Cardiac muscle cell (in vitro differentiated cells and primary cell): ENCODE results near the gene FLRT1. TPM values are rescaled to one million over a fixed set of nuclear protein-coding genes. Genes with fewer than 3 reads are reported as not detected.

Source experiments
- DNase-seq, 2 donors: peaks; one replicate each; pipeline versions ENCODE4 v3.0.0 to v3.0.0-alpha.2; 2010 to 2017; ENCODE audit warnings: low read depth in 1 of 2, low spot score in 1 of 2
- H3K27ac ChIP-seq: fragments of 200-600 bp; sonication (generic); 2 replicates; pipeline ENCODE4 v1.5.1; 2016
- H3K27me3 ChIP-seq: fragments of 200-600 bp; sonication (generic); 2 replicates; pipeline ENCODE4 v1.6.0; 2016; ENCODE audit warnings: control low read depth
- H3K36me3 ChIP-seq: fragments of 200-600 bp; sonication (generic); 2 replicates; pipeline ENCODE4 v1.5.1; 2016; ENCODE audit warnings: control low read depth
- H3K4me1 ChIP-seq: fragments of 200-600 bp; sonication (generic); 2 replicates; pipeline ENCODE4 v1.8.1; 2017; ENCODE audit warnings: low read depth, mild to moderate bottlenecking, mixed run types
- H3K4me3 ChIP-seq: fragments of 200-600 bp; sonication (generic); 2 replicates; pipeline ENCODE4 v1.5.1; 2016; ENCODE audit warnings: mild to moderate bottlenecking
- H3K9me3 ChIP-seq: fragments of 200-600 bp; sonication (generic); 2 replicates; pipeline ENCODE4 v1.5.1; 2017; ENCODE audit warnings: low read depth, mild to moderate bottlenecking, control low read depth
- polyA plus RNA-seq: library from polyadenylated mRNA; unstranded; fragments of >200 nt; fragmentation: Nextera tagmentation; extraction: Ambion mirVana; gene quantifications from 2 replicates; pipeline ENCODE4 v1.2.1, GENCODE V29; 2016
- total RNA-seq: library from RNA; depleted of rRNA; stranded (reverse); fragments of >200 nt; gene quantifications from 2 replicates; pipeline ENCODE4 v1.2.3, GENCODE V29; 2016
- TF ChIP-seq, protein P1 (sequence below): IDR thresholded peaks from 2 replicates; pipeline ENCODE4 v1.5.1; 2012; ENCODE audit warnings: low read depth, mild to moderate bottlenecking, low read length

The FLRT1 gene
- total and polyA plus RNA-seq, 2 experiments from 2014 or later: 0.69 to 2.9 TPM

DNA sequence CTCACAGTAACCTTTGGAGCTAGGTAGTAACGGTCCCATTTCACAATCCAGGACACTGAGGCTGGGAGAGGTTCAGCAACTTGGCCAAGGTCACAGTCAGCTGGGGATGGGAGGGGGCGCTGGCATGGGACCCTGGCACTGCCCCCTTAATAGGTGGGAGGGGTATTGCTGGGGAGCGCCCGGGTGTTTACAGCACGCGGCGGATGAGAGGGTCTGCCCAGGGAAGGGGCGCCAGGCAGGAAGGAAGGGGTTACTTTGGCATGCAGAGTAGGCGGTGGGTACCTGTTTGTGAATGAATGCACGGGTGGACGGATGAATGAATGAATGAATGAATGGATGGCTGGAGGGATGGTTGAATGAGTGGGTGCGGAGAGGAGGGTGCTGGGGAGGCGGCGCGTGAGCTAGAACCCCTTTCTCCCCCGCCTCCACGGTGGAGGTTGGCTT lies 628 bp upstream of the FLRT1 start:
- Histone ChIP-seq H3K27ac (no peak overlapping the region), H3K27me3 (peaks cover 63% of the 10 kb centered on the region), H3K4me3 (peak overlapping the region; percentile 17), H3K4me1 (peaks cover 10% of the 10 kb centered on the region), H3K36me3 (no peaks in the 10 kb centered on the region), H3K9me3 (no peaks in the 10 kb centered on the region)
- DNase-seq: no peak
- TF ChIP-seq, protein P1, sequence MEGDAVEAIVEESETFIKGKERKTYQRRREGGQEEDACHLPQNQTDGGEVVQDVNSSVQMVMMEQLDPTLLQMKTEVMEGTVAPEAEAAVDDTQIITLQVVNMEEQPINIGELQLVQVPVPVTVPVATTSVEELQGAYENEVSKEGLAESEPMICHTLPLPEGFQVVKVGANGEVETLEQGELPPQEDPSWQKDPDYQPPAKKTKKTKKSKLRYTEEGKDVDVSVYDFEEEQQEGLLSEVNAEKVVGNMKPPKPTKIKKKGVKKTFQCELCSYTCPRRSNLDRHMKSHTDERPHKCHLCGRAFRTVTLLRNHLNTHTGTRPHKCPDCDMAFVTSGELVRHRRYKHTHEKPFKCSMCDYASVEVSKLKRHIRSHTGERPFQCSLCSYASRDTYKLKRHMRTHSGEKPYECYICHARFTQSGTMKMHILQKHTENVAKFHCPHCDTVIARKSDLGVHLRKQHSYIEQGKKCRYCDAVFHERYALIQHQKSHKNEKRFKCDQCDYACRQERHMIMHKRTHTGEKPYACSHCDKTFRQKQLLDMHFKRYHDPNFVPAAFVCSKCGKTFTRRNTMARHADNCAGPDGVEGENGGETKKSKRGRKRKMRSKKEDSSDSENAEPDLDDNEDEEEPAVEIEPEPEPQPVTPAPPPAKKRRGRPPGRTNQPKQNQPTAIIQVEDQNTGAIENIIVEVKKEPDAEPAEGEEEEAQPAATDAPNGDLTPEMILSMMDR: no peak

GRCh38 chr11:64036087-64037026 lies 626 bp downstream of the FLRT1 start:
- Histone ChIP-seq H3K36me3 (no peaks in the 10 kb centered on the region), H3K9me3 (no peaks in the 10 kb centered on the region), H3K27me3 (peaks cover 63% of the 10 kb centered on the region), H3K4me3 (peak overlapping the region; percentile 41), H3K27ac (no peak overlapping the region), H3K4me1 (peaks cover 10% of the 10 kb centered on the region)
- TF ChIP-seq, protein P1: peak; percentile 19
- DNase-seq: peak; percentile 40 to 54

- H3K4me3 ChIP-seq: no peak overlapping the region
- H3K4me1 ChIP-seq: peaks cover 10% of the 10 kb centered on the region
- peaks cover 63% of the 10 kb centered on the region for H3K27me3 ChIP-seq
- H3K9me3 ChIP-seq: no peaks in the 10 kb centered on the region
- TF ChIP-seq, protein P1: no peak
- no peaks in the 10 kb centered on the region for H3K36me3 ChIP-seq
- DNase-seq: peak in 1 of 2 donors; percentile 38
- no peak overlapping the region for H3K27ac ChIP-seq
Observed at GRCh38 chr11:64037027-64037634, 1.4 kb downstream of the FLRT1 start.

GRCh38 chr11:64038500-64038899 lies 2.8 kb downstream of the FLRT1 start:
- Histone ChIP-seq H3K27me3 (peaks cover 56% of the 10 kb centered on the region), H3K9me3 (no peaks in the 10 kb centered on the region), H3K4me1 (peaks cover 10% of the 10 kb centered on the region), H3K4me3 (no peak overlapping the region), H3K27ac (no peak overlapping the region), H3K36me3 (no peaks in the 10 kb centered on the region)
- TF ChIP-seq, protein P1: no peak
- no peak for DNase-seq

DNA sequence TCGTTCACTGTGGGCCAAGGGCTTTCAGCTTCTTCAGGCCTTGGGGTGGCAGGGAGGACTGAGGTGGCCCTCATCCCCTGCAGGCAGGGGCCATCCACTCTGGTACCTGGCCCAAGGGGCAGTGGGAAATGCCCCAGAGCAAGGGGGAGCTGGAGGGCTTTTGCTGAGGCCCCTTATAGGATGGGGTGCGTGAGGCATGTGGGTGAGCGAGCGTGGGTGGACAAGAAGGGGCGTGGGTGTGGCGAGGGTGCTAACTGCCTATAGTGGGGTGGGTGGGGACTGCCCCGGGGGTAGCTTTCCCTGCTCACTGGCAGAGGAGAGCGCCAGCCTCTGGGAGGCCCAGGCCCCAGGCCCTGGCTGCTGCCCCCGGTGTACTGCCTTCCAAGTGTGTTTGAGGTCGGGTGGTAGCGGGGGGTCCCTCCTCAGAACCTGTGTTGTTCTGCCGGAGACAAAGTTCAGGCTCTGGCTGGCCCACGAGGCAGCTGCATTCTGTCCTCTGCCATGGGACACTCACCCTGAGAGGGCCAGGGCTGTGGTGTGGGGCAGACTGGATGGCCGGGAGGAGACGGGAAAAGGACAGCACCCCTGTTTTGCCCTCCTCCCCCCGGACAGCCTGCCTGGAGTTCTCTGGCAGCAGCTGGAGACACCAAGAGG lies 3.4 kb downstream of the FLRT1 start:
- DNase-seq: no peak
- Histone ChIP-seq H3K27ac (no peak overlapping the region), H3K4me3 (no peak overlapping the region), H3K4me1 (peaks cover 10% of the 10 kb centered on the region), H3K9me3 (no peaks in the 10 kb centered on the region), H3K27me3 (peaks cover 50% of the 10 kb centered on the region), H3K36me3 (no peaks in the 10 kb centered on the region)
- TF ChIP-seq, protein P1: no peak
